H1 (cell line): Measurements from ENCODE around the gene ATAD5.

Experiments used
- ASH2L ChIP-seq: fragments of 200-600, 300-600 bp; sonication (generic); IDR thresholded peaks from one replicate; pipeline ENCODE4 v1.7.1; 2017; ENCODE audit warnings: low read length
- CBX5 ChIP-seq: fragments of 300-800, 300-1000 bp; sonication (generic); IDR thresholded peaks from 2 replicates; pipeline ENCODE4 v1.7.1; 2016; ENCODE audit warnings: antibody characterized with exemption, low read length, low read depth
- CTCF ChIP-seq, 3 experiments: IDR thresholded peaks; 1 replicate in 2 of 3; 2 replicates in 1 of 3; pipeline versions ENCODE4 v1.5.1 to v1.6.1; 2011; ENCODE audit warnings: low read length in 3 of 3, mild to moderate bottlenecking in 3 of 3, inconsistent platforms in 2 of 3, low read depth in 1 of 3, moderate library complexity in 1 of 3; ENCODE audit not compliant: insufficient read depth in 1 of 3; ENCODE audit errors: control extremely low read depth in 1 of 3
- JUN ChIP-seq: IDR thresholded peaks from 2 replicates; pipeline ENCODE4 v1.6.1; 2011; ENCODE audit warnings: low read depth, mild to moderate bottlenecking, improper control_type of control experiment, low read length
- POLR2AphosphoS5 ChIP-seq: IDR thresholded peaks from 2 replicates; pipeline ENCODE4 v1.6.1; 2011; ENCODE audit warnings: low read depth, low read length

GRCh38 chr17:30793282-30793977, 38.3 kb upstream of the ATAD5 start:
- no peak for TF ChIP-seq CTCF (IDR thresholded peaks at IDR 0.05; ENCODE audit: control extremely low read depth in 1 of 3, insufficient read depth in 1 of 3, low read depth in 1 of 3, low read length in 3 of 3)
- TF ChIP-seq POLR2AphosphoS5: no peak; the same call in 1 of the 2 replicates
- no peak for TF ChIP-seq CBX5
- no peak for TF ChIP-seq ASH2L
- TF ChIP-seq JUN: no peak
